ENCODE data around the gene PLEKHA4.

DNA sequence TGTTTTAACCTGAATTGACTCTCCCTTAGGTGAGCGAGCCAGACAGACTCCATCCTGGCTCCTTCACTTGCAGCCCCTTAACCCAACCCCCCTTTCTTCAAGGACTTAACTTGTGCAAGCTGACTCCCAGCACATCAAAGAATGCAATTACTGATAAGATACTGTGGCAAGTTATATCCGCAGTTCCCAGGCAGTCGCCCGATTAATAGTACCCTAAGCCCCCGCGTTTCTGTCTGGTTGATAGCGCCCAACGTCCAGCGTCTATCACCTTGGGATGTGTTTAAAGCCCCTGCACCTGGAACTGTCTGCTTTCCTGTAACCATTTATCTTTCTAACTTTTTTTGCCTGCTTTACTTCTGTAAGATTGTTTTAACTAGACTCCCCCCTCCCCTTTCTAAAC lies 38.3 kb downstream of the PLEKHA4 start:
- TF ChIP-seq, protein P1, sequence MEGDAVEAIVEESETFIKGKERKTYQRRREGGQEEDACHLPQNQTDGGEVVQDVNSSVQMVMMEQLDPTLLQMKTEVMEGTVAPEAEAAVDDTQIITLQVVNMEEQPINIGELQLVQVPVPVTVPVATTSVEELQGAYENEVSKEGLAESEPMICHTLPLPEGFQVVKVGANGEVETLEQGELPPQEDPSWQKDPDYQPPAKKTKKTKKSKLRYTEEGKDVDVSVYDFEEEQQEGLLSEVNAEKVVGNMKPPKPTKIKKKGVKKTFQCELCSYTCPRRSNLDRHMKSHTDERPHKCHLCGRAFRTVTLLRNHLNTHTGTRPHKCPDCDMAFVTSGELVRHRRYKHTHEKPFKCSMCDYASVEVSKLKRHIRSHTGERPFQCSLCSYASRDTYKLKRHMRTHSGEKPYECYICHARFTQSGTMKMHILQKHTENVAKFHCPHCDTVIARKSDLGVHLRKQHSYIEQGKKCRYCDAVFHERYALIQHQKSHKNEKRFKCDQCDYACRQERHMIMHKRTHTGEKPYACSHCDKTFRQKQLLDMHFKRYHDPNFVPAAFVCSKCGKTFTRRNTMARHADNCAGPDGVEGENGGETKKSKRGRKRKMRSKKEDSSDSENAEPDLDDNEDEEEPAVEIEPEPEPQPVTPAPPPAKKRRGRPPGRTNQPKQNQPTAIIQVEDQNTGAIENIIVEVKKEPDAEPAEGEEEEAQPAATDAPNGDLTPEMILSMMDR (IDR thresholded peaks at IDR 0.05) = no peak
- TF ChIP-seq POLR2A (IDR thresholded peaks at IDR 0.05) = no peak
